GM10847 (cell line): ENCODE measurements around the gene TJAP1.

ENCODE experiments used
- POLR2A ChIP-seq: IDR thresholded peaks from 2 replicates; pipeline ENCODE4 v1.6.1; 2011; ENCODE audit not compliant: insufficient read length; ENCODE audit errors: extremely low read depth

TJAP1 gene

GRCh38 chr6:43467752-43468151 lies 9.6 kb upstream of the TJAP1 start:
- TF ChIP-seq POLR2A: no peak

- no peak for TF ChIP-seq POLR2A
Measured at GRCh38 chr6:43468240-43468639, 9.1 kb upstream of the TJAP1 start.

- no peak for TF ChIP-seq POLR2A
Measured at GRCh38 chr6:43468748-43469681, 8.4 kb upstream of the TJAP1 start.

- TF ChIP-seq POLR2A: no peak
Measured at GRCh38 chr6:43469947-43470346, 7.4 kb upstream of the TJAP1 start.

- TF ChIP-seq POLR2A: no peak
Measured at GRCh38 chr6:43471399-43471798, 6.0 kb upstream of the TJAP1 start.

GRCh38 chr6:43472515-43472914 lies 4.9 kb upstream of the TJAP1 start:
- TF ChIP-seq POLR2A: no peak

GRCh38 chr6:43475516-43475915 lies 1.9 kb upstream of the TJAP1 start:
- TF ChIP-seq POLR2A: no peak

- TF ChIP-seq POLR2A: no peak
Measured at GRCh38 chr6:43476746-43477145, 624 bp upstream of the TJAP1 start.

- TF ChIP-seq POLR2A: no peak
Measured at GRCh38 chr6:43478008-43478372, 620 bp downstream of the TJAP1 start.

- no peak for TF ChIP-seq POLR2A
Measured at GRCh38 chr6:43481075-43481474, 3.7 kb downstream of the TJAP1 start.

- TF ChIP-seq POLR2A: no peak
Measured at GRCh38 chr6:43481591-43482236, 4.3 kb downstream of the TJAP1 start.

- TF ChIP-seq POLR2A: no peak
Measured at GRCh38 chr6:43488667-43489276, 11.4 kb downstream of the TJAP1 start.

- no peak for TF ChIP-seq POLR2A
Measured at GRCh38 chr6:43489277-43490072, 12.1 kb downstream of the TJAP1 start.

- TF ChIP-seq POLR2A: no peak
Measured at GRCh38 chr6:43490523-43490939, 13.2 kb downstream of the TJAP1 start.
